ENCODE data around the gene SETD4.

GRCh38 chr21:36059823-36060158, 535 bp downstream of the SETD4 start:
- TF ChIP-seq POLR2A (IDR thresholded peaks at IDR 0.05) (no peak), CTCF (IDR thresholded peaks at IDR 0.05) (no peak)

Measured in prostate gland (tissue), 2 donors.